ENCODE measurements around the gene PACRG.
"Not testable (repeated sequence)": the region's sequence is repeated elsewhere in the genome, so short reads cannot be mapped to it uniquely, and the experiment has no call there.

The PACRG gene

DNA sequence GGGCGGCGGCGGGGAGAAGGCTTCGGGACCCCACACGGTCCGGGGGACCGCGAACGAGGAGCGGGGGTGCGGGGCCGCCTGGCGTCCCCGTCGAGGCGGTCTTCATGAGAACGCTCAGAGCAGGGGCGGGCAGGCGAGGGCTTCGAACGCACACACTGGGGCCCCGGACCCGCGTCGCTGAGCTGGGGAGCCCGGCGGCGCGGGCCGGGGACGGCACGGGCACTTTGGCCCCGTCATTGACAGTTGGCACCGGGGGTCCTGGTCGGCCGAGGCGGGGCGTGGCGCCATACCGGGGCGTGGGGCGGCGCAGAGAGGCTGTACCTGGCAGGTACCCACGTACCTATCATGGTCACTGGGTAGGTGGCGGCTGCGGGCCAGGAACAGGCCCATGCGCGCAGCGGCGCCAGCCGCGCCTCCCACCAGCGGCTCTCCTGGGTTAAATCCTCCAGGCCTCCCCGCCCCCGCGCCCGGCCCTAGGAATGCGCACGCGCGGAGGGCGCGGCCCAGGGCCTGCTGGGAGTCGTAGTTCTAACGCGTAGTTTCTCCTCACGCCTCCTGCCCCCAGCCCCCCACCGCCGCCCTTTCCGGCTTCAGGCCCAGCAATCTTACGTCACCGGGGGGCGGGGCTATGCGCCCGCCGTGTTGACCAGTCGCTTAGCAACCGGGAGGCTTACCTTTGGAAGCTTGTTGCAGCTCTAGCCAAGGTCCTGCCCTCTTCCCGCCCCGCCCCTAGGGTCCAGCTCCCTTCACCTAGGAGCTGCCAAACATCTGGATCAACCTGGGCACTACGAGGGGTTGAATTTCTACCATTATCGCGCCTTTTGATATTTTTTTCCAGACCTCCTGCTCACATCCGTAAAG is at the start of gene PACRG, which contains the start of gene PRKN:
PACRG (plus strand) TSS at position 653 of the 861 bp plus-strand sequence.
PRKN (minus strand) TSS at position 445 of the 861 bp plus-strand sequence.
- H3K4me3 ChIP-seq, result peak within 1 kb of the TSS; percentile 95
- TF ChIP-seq, protein P1, sequence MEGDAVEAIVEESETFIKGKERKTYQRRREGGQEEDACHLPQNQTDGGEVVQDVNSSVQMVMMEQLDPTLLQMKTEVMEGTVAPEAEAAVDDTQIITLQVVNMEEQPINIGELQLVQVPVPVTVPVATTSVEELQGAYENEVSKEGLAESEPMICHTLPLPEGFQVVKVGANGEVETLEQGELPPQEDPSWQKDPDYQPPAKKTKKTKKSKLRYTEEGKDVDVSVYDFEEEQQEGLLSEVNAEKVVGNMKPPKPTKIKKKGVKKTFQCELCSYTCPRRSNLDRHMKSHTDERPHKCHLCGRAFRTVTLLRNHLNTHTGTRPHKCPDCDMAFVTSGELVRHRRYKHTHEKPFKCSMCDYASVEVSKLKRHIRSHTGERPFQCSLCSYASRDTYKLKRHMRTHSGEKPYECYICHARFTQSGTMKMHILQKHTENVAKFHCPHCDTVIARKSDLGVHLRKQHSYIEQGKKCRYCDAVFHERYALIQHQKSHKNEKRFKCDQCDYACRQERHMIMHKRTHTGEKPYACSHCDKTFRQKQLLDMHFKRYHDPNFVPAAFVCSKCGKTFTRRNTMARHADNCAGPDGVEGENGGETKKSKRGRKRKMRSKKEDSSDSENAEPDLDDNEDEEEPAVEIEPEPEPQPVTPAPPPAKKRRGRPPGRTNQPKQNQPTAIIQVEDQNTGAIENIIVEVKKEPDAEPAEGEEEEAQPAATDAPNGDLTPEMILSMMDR (IDR thresholded peaks at IDR 0.05), result no peak
- peak within 1 kb of the TSS; percentile 73 to 90 for H3K27ac ChIP-seq
- peak; percentile 99 for DNase-seq (ENCODE audit: low spot score)

DNA sequence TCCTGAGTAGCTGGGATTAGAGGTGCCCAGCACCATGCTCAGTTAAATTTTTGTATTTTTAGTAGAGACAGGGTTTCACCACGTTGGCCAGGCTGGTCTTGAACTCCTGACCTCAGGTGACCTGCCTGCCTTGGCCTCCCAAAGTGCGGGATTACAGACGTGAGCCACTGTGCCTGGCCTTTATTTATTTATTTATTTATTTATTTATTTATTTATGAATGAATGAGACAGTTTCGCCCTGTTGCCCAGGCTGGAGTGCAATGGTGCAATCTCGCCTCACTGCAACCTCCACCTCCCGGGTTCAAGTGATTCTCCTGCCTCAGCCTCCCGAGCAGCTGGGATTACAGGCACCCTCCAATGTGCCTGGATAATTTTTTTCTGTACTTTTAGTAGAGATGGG is 48.9 kb upstream of the PACRG start:
- not testable (repeated sequence) for DNase-seq (ENCODE audit: low spot score); H3K27ac ChIP-seq; H3K4me3 ChIP-seq

DNA sequence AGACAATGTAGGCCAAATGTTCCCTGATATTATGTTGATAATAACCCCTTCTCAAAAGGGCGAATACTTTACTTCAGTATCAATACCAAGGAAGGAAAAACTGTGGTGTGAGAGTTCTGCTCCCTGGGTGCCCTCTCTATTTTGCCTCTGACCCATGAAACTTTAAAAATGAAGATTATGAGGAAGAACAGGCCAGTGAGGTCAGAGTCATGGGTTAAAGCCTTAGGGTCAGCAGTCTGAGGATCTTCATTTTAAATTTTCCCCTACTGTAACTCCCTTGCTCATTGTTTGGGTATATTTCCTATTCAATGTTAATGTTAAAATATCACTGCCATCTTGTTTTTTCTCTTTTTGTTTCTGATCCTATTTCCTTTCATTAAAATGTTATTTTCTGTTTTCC is 48.1 kb upstream of the PACRG start:
- H3K27ac ChIP-seq, result no peak overlapping the region
- H3K4me3 ChIP-seq, result no peak overlapping the region
- DNase-seq (ENCODE audit: low spot score), result no peak
- TF ChIP-seq, protein P1 (IDR thresholded peaks at IDR 0.05), result no peak

DNA sequence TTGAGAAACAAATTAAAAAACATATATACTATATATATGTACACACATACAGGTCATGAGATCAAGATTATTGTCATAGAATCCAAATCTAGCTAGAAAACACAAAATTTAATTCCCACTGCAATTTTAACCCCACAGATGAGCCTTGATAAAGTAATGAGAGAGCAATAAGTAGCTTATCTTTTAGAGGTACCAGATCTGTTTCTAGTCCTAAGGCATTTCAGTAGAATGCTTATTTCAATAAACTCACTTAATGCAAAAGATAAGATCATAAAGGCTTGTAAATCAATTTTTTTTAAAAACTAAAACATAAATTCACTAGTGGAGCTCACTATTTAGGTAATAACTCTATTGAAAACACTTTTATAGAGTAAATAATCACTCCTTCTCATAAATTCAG is 47.4 kb upstream of the PACRG start:
- no peak overlapping the region for H3K4me3 ChIP-seq
- DNase-seq (ENCODE audit: low spot score), result no peak
- TF ChIP-seq, protein P1 (IDR thresholded peaks at IDR 0.05), result no peak
- H3K27ac ChIP-seq, result no peak overlapping the region

DNA sequence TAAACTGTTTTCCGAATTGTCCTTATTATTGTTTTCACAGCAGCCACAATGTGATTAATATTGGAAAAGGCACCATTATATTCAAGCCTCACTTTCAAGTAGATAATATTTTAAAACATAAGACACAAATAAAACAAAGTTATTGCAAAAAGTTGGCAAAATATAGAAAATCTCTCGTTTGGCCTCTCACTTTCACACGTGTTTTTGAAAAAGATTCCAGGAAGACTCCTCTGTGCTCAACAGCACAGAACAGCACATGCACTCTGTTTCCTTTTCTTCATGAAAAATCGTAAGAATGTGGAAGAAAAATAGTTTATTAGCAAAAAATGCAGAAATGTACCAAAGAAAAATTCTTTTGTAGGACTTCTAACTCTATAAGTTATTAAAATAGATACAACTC is 46.9 kb upstream of the PACRG start:
- TF ChIP-seq, protein P1 (IDR thresholded peaks at IDR 0.05), result no peak
- H3K27ac ChIP-seq, result no peak overlapping the region
- no peak overlapping the region for H3K4me3 ChIP-seq
- DNase-seq (ENCODE audit: low spot score), result no peak

DNA sequence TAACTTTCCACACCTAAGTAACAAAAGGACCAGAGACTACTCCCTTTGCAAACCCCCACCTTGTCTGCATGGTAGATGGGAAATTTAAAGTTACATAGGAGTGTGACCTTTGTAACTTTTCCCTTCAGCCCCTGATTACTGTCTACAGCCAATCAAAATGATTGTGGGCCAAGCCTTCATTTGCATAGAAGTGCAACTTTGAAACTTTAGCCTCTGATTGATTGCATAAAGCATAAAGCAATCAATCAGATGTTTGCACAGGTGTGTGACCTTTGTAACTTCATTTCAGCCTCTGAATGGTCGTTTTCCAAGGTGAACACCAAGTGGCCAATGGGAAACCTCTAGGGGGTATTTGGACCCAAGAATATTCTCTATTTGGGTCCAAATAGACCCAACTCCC is 46.3 kb upstream of the PACRG start:
- TF ChIP-seq, protein P1 (IDR thresholded peaks at IDR 0.05), result no peak
- no peak overlapping the region for H3K4me3 ChIP-seq
- no peak for DNase-seq (ENCODE audit: low spot score)
- no peak overlapping the region for H3K27ac ChIP-seq

DNA sequence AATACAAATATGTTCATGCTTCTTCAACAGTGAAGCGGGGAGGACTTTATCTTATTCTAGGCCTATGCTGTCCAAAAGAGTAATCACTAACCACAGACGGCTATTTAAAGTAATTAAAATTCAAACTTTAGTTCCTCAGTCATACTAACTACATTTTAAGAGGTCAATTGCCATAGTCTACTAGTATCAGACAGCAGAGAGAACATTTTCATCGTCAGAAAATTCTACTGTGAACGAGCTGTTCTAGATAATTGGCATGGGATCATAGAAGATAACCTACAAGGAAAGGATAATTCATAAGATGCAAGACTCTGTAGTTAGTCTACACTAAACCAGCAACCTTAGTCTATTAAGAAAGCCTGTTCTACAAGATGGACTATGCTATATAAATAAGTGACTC is 44.6 kb upstream of the PACRG start:
- TF ChIP-seq, protein P1 (IDR thresholded peaks at IDR 0.05), result no peak
- Histone ChIP-seq H3K27ac (no peak overlapping the region), H3K4me3 (no peak overlapping the region)
- no peak for DNase-seq (ENCODE audit: low spot score)
